HEK293 (cell line): Measurements from ENCODE around the gene BCL7A.
A peak's percentile ranks its signal among the peaks of the same experiment; 100 is the strongest.

Experiments used
- BCL11A ChIP-seq: fragments of 450-650 bp; formaldehyde crosslinking; IDR thresholded peaks from 2 replicates; pipeline ENCODE4 v1.5.1; 2016; ENCODE audit warnings: low read depth, missing biosample characterization, missing genetic modification characterization
- IKZF3 ChIP-seq: fragments of 450-650 bp; IDR thresholded peaks from 2 replicates; pipeline ENCODE4 v1.5.0; 2018; ENCODE audit warnings: missing biosample characterization, mild to moderate bottlenecking, missing genetic modification characterization, moderate library complexity
- KLF9 ChIP-seq: fragments of 450-650 bp; formaldehyde crosslinking; IDR thresholded peaks from 2 replicates; pipeline ENCODE4 v1.5.1; 2016; ENCODE audit warnings: missing biosample characterization, missing genetic modification characterization, low read depth
- MZF1 ChIP-seq: fragments of 450-650 bp; formaldehyde crosslinking; IDR thresholded peaks from 2 replicates; pipeline ENCODE4 v1.5.1; 2017; ENCODE audit warnings: missing biosample characterization, missing genetic modification characterization, borderline replicate concordance
- OSR2 ChIP-seq: fragments of 450-650 bp; formaldehyde crosslinking; IDR thresholded peaks from 2 replicates; pipeline ENCODE4 v1.5.1; 2016; ENCODE audit warnings: missing biosample characterization, missing genetic modification characterization
- PRDM1 ChIP-seq: fragments of 450-650 bp; formaldehyde crosslinking; IDR thresholded peaks from 2 replicates; pipeline ENCODE4; 2016; ENCODE audit warnings: missing biosample characterization, missing genetic modification characterization
- SCRT2 ChIP-seq: fragments of 450-650 bp; formaldehyde crosslinking; IDR thresholded peaks from 2 replicates; pipeline ENCODE4 v1.5.1; 2016; ENCODE audit warnings: missing biosample characterization, missing genetic modification characterization
- ZBTB1 ChIP-seq: fragments of 450-650 bp; formaldehyde crosslinking; IDR thresholded peaks from 2 replicates; pipeline ENCODE4 v1.5.1; 2016; ENCODE audit warnings: missing biosample characterization, missing genetic modification characterization
- ZBTB21 ChIP-seq: fragments of 450-650 bp; formaldehyde crosslinking; IDR thresholded peaks from 2 replicates; pipeline ENCODE4 v1.5.1; 2017; ENCODE audit warnings: missing biosample characterization, missing genetic modification characterization
- ZNF114 ChIP-seq: fragments of 450-650 bp; formaldehyde crosslinking; IDR thresholded peaks from 2 replicates; pipeline ENCODE4 v1.5.0; 2017; ENCODE audit warnings: missing biosample characterization, missing genetic modification characterization
- ZNF121 ChIP-seq: fragments of 450-650 bp; formaldehyde crosslinking; IDR thresholded peaks from 2 replicates; pipeline ENCODE4 v1.5.1; 2016; ENCODE audit warnings: missing biosample characterization, missing genetic modification characterization
- ZNF140 ChIP-seq: fragments of 450-650 bp; formaldehyde crosslinking; IDR thresholded peaks from 2 replicates; pipeline ENCODE4 v1.5.1; 2016; ENCODE audit warnings: missing biosample characterization, missing genetic modification characterization
- ZNF169 ChIP-seq: fragments of 450-650 bp; formaldehyde crosslinking; IDR thresholded peaks from 2 replicates; pipeline ENCODE4 v1.5.1; 2016; ENCODE audit warnings: missing biosample characterization, missing genetic modification characterization
- ZNF23 ChIP-seq: fragments of 450-650 bp; formaldehyde crosslinking; IDR thresholded peaks from 2 replicates; pipeline ENCODE4 v1.5.1; 2016; ENCODE audit warnings: missing biosample characterization, missing genetic modification characterization, borderline replicate concordance
- ZNF324 ChIP-seq: fragments of 450-650 bp; formaldehyde crosslinking; IDR thresholded peaks from 2 replicates; pipeline ENCODE4 v1.5.1; 2016; ENCODE audit warnings: missing biosample characterization, missing genetic modification characterization
- ZNF529 ChIP-seq: fragments of 450-650 bp; formaldehyde crosslinking; IDR thresholded peaks from 2 replicates; pipeline ENCODE4 v1.5.1; 2017; ENCODE audit warnings: missing genetic modification characterization, missing biosample characterization; ENCODE audit not compliant: insufficient replicate concordance
- ZNF558 ChIP-seq: fragments of 450-650 bp; formaldehyde crosslinking; IDR thresholded peaks from 2 replicates; pipeline ENCODE4 v1.5.1; 2016; ENCODE audit warnings: missing biosample characterization, missing genetic modification characterization
- ZNF677 ChIP-seq: fragments of 450-650 bp; IDR thresholded peaks from 2 replicates; pipeline ENCODE4 v1.5.0; 2018; ENCODE audit warnings: missing biosample characterization, mild to moderate bottlenecking, missing genetic modification characterization, moderate library complexity
- ZNF785 ChIP-seq: fragments of 450-650 bp; formaldehyde crosslinking; IDR thresholded peaks from 2 replicates; pipeline ENCODE4 v1.5.1; 2016; ENCODE audit warnings: missing biosample characterization, missing genetic modification characterization
- TF ChIP-seq, protein P1 (sequence below): fragments of 450-650 bp; formaldehyde crosslinking; IDR thresholded peaks from 2 replicates; pipeline ENCODE4 v1.5.1; 2017; ENCODE audit warnings: missing biosample characterization, missing genetic modification characterization
- TF ChIP-seq, protein P2 (sequence below): fragments of 450-650 bp; formaldehyde crosslinking; optimal IDR thresholded peaks from 2 replicates; pipeline ENCODE3; 2016; ENCODE audit warnings: missing biosample characterization, mild to moderate bottlenecking, missing genetic modification characterization
- TF ChIP-seq, protein P3 (sequence below): fragments of 450-650 bp; formaldehyde crosslinking; conservative IDR thresholded peaks from 2 replicates; pipeline ENCODE4 v1.5.1; 2016; ENCODE audit warnings: low read depth, missing biosample characterization, missing genetic modification characterization
- TF ChIP-seq, protein P4 (sequence below): fragments of 450-650 bp; formaldehyde crosslinking; IDR thresholded peaks from 2 replicates; pipeline ENCODE4 v1.5.1; 2016; ENCODE audit warnings: missing biosample characterization, missing genetic modification characterization
- TF ChIP-seq, protein P5 (sequence below): fragments of 450-650 bp; formaldehyde crosslinking; IDR thresholded peaks from 2 replicates; pipeline ENCODE4 v1.5.1; 2016; ENCODE audit warnings: missing biosample characterization, missing genetic modification characterization, borderline replicate concordance

The BCL7A gene

DNA sequence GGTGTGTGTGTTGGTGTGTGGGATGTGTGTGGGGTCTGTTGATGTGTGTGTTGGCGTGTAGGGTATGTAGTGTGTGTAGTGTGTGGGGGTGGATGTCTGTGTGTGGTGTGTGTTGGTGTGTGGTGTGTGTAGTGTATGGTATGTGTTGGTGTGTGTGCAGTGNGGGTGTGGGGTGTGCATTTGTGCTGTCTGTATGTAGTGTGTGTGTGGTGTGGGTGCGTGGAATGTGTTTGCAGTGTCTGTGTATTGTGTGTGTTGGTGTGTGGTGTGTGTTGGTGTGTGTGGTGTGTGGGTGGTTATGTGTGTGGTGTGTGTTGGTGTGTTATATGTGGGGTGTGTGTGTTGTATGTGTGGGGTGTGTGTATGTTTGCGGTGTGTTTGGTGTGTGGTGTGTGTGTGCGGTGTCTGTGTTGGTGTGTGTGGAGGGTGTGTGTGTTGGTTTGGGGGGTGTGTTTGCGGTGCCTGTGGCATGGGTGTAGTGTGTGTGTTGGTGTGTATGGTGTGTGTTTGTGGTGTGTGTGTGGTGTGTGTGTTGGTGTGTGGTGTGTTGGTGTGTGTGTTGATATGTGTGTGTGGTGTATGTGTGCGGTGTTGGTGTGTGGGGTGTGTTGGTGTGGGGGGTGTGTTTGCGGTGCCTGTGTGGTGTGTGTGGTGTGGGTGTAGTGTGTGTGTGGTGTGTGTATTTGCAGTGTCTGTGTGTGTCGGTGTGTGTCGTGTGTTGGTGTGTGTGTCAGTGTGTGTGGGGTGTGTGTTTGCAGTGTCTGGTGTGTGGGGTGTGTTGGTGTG, 71.6 kb downstream of the BCL7A start (continued):
- TF ChIP-seq ZNF324 (no peak), PRDM1 (no peak), IKZF3 (tag by site-specific recombination) (no peak), ZNF169 (tag by site-specific recombination) (no peak), ZBTB21 (no peak), ZNF558 (no peak), OSR2 (tag by site-specific recombination) (no peak), ZBTB1 (tag by site-specific recombination) (no peak), ZNF114 (tag by site-specific recombination) (no peak), ZNF121 (tag by site-specific recombination) (no peak; the same call in 1 of the 2 replicates), SCRT2 (no peak), ZNF23 (no peak), BCL11A (tag by site-specific recombination) (no peak), ZNF785 (tag by site-specific recombination) (0 out of 2 replicates have a peak, but pooled peaks have one; percentile 17), KLF9 (tag by site-specific recombination) (peak; percentile 27; the same call in 1 of the 2 replicates), ZNF677 (no peak), MZF1 (tag by site-specific recombination) (no peak), ZNF140 (0 out of 2 replicates have a peak, but pooled peaks have one; percentile 5), ZNF529 (tag by site-specific recombination) (no peak)
- TF ChIP-seq, protein P1, sequence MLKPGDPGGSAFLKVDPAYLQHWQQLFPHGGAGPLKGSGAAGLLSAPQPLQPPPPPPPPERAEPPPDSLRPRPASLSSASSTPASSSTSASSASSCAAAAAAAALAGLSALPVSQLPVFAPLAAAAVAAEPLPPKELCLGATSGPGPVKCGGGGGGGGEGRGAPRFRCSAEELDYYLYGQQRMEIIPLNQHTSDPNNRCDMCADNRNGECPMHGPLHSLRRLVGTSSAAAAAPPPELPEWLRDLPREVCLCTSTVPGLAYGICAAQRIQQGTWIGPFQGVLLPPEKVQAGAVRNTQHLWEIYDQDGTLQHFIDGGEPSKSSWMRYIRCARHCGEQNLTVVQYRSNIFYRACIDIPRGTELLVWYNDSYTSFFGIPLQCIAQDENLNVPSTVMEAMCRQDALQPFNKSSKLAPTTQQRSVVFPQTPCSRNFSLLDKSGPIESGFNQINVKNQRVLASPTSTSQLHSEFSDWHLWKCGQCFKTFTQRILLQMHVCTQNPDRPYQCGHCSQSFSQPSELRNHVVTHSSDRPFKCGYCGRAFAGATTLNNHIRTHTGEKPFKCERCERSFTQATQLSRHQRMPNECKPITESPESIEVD = no peak
- TF ChIP-seq, protein P2, sequence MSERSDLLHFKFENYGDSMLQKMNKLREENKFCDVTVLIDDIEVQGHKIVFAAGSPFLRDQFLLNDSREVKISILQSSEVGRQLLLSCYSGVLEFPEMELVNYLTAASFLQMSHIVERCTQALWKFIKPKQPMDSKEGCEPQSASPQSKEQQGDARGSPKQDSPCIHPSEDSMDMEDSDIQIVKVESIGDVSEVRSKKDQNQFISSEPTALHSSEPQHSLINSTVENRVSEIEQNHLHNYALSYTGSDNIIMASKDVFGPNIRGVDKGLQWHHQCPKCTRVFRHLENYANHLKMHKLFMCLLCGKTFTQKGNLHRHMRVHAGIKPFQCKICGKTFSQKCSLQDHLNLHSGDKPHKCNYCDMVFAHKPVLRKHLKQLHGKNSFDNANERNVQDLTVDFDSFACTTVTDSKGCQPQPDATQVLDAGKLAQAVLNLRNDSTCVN (tag by site-specific recombination) = no peak
- TF ChIP-seq, protein P3, sequence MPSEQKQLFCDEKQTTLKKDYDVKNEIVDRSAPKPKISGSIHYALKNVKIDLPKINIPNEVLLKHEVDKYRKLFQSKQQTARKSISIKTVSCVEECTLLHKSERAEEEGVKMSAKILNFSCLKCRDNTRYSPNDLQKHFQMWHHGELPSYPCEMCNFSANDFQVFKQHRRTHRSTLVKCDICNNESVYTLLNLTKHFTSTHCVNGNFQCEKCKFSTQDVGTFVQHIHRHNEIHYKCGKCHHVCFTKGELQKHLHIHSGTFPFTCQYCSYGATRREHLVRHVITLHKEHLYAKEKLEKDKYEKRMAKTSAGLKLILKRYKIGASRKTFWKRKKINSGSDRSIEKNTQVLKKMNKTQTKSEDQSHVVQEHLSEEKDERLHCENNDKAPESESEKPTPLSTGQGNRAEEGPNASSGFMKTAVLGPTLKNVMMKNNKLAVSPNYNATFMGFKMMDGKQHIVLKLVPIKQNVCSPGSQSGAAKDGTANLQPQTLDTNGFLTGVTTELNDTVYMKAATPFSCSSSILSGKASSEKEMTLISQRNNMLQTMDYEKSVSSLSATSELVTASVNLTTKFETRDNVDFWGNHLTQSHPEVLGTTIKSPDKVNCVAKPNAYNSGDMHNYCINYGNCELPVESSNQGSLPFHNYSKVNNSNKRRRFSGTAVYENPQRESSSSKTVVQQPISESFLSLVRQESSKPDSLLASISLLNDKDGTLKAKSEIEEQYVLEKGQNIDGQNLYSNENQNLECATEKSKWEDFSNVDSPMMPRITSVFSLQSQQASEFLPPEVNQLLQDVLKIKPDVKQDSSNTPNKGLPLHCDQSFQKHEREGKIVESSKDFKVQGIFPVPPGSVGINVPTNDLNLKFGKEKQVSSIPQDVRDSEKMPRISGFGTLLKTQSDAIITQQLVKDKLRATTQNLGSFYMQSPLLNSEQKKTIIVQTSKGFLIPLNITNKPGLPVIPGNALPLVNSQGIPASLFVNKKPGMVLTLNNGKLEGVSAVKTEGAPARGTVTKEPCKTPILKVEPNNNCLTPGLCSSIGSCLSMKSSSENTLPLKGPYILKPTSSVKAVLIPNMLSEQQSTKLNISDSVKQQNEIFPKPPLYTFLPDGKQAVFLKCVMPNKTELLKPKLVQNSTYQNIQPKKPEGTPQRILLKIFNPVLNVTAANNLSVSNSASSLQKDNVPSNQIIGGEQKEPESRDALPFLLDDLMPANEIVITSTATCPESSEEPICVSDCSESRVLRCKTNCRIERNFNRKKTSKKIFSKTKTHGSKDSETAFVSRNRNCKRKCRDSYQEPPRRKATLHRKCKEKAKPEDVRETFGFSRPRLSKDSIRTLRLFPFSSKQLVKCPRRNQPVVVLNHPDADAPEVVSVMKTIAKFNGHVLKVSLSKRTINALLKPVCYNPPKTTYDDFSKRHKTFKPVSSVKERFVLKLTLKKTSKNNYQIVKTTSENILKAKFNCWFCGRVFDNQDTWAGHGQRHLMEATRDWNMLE (tag by site-specific recombination) = no peak
- TF ChIP-seq, protein P4, sequence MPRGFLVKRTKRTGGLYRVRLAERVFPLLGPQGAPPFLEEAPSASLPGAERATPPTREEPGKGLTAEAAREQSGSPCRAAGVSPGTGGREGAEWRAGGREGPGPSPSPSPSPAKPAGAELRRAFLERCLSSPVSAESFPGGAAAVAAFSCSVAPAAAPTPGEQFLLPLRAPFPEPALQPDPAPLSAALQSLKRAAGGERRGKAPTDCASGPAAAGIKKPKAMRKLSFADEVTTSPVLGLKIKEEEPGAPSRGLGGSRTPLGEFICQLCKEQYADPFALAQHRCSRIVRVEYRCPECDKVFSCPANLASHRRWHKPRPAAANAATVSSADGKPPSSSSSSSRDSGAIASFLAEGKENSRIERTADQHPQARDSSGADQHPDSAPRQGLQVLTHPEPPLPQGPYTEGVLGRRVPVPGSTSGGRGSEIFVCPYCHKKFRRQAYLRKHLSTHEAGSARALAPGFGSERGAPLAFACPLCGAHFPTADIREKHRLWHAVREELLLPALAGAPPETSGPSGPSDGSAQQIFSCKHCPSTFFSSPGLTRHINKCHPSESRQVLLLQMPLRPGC (tag by site-specific recombination) = no peak
- TF ChIP-seq, protein P5, sequence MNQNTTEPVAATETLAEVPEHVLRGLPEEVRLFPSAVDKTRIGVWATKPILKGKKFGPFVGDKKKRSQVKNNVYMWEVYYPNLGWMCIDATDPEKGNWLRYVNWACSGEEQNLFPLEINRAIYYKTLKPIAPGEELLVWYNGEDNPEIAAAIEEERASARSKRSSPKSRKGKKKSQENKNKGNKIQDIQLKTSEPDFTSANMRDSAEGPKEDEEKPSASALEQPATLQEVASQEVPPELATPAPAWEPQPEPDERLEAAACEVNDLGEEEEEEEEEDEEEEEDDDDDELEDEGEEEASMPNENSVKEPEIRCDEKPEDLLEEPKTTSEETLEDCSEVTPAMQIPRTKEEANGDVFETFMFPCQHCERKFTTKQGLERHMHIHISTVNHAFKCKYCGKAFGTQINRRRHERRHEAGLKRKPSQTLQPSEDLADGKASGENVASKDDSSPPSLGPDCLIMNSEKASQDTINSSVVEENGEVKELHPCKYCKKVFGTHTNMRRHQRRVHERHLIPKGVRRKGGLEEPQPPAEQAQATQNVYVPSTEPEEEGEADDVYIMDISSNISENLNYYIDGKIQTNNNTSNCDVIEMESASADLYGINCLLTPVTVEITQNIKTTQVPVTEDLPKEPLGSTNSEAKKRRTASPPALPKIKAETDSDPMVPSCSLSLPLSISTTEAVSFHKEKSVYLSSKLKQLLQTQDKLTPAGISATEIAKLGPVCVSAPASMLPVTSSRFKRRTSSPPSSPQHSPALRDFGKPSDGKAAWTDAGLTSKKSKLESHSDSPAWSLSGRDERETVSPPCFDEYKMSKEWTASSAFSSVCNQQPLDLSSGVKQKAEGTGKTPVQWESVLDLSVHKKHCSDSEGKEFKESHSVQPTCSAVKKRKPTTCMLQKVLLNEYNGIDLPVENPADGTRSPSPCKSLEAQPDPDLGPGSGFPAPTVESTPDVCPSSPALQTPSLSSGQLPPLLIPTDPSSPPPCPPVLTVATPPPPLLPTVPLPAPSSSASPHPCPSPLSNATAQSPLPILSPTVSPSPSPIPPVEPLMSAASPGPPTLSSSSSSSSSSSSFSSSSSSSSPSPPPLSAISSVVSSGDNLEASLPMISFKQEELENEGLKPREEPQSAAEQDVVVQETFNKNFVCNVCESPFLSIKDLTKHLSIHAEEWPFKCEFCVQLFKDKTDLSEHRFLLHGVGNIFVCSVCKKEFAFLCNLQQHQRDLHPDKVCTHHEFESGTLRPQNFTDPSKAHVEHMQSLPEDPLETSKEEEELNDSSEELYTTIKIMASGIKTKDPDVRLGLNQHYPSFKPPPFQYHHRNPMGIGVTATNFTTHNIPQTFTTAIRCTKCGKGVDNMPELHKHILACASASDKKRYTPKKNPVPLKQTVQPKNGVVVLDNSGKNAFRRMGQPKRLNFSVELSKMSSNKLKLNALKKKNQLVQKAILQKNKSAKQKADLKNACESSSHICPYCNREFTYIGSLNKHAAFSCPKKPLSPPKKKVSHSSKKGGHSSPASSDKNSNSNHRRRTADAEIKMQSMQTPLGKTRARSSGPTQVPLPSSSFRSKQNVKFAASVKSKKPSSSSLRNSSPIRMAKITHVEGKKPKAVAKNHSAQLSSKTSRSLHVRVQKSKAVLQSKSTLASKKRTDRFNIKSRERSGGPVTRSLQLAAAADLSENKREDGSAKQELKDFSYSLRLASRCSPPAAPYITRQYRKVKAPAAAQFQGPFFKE = no peak
